ENCODE data around the gene RBM45. TPM values are rescaled to one million over a fixed set of nuclear protein-coding genes. Genes with fewer than 3 reads are reported as not detected.

RBM45 gene
- total RNA-seq (2014; rRNA removed) (10.5 and 14.3 TPM in 2 replicates), Bru-seq, nascent RNA (percentile 59 among the genes with signal in this experiment), BruChase-seq, experiment 1, labeled RNA remaining after a 6-hour chase (percentile 48 among the genes with signal in this experiment), BruChase-seq, experiment 2, labeled RNA remaining after a 2-hour chase (percentile 59 among the genes with signal in this experiment)
- long read RNA-seq, transcript RBM45-201 (10 exons, 1,785 nt): major isoform, 14 of 22 reads
- long read RNA-seq, partial matches to known transcripts: 0 of 22 reads
- long read RNA-seq, other reads (novel, unspliced or antisense): 4 of 22 reads

- TF ChIP-seq EZH2 (IDR thresholded peaks at IDR 0.05; ENCODE audit: low read length, unreplicated experiment) (no peak), CTCF (conservative IDR thresholded peaks at IDR 0.05; ENCODE audit: low read depth, low read length) (peak; percentile 91)
- H3K4me2 ChIP-seq (ENCODE audit: low read length): peak within 1 kb of the TSS; percentile 95
- H2AFZ ChIP-seq (ENCODE audit: low read length): peak within 1 kb of the TSS; percentile 95
- H3K9me3 ChIP-seq (ENCODE audit: low read length): no peaks in the 10 kb centered on the region
- H3K9me2 ChIP-seq (replicated peaks; ENCODE audit: low read length): no peaks in the 10 kb centered on the region
- no peaks in the 10 kb centered on the region for H3K27me3 ChIP-seq (ENCODE audit: low read length)
- H3K27ac ChIP-seq (ENCODE audit: low read length): peak within 1 kb of the TSS; percentile 26; the same call in 1 of the 2 replicates
- H4K20me1 ChIP-seq (ENCODE audit: low read length): no peaks in the 10 kb centered on the region
- H3K79me2 ChIP-seq (ENCODE audit: low read length): peaks cover 18% of the 10 kb centered on the region
- peak within 1 kb of the TSS; percentile 92 for H3K4me3 ChIP-seq (ENCODE audit: low read length)
- POLR2A ChIA-PET (ENCODE audit: unreplicated experiment): no interaction called here
- intact Hi-C loops (cut with micrococcal nuclease): loop anchor here (1.0 kb wide), 2 partner anchors 302 to 307 kb away; no protein-coding TSS in a partner anchor
- CTCF ChIA-PET: interaction anchor here (0.5 to 1.5 kb wide), 2 partner anchors 302 to 307 kb away, joined by 3 to 6 read pairs; no protein-coding TSS in a partner anchor
- peak; percentile 94 for ATAC-seq
- H3K36me3 ChIP-seq (ENCODE audit: low read depth, low read length): no peaks in the 10 kb centered on the region
- H3K4me1 ChIP-seq (ENCODE audit: insufficient read depth, low read length): peaks cover 9% of the 10 kb centered on the region
- peak; percentile 94 for DNase-seq
- peak within 1 kb of the TSS; percentile 73 for H3K9ac ChIP-seq (ENCODE audit: low read length)
- BruUV-seq (replicated peaks): TSS peak; percentile 56
- H3F3A ChIP-seq (ENCODE audit: low read length, unreplicated experiment): no peaks in the 10 kb centered on the region
Measured at GRCh38 chr2:178112202-178113152, at the start of gene RBM45. Gene RBM45 (plus strand): TSS chr2:178112437. CDS start chr2:178112547, 110 bp downstream.

- Histone ChIP-seq H3K4me1 (ENCODE audit: insufficient read depth, low read length) (no peaks in the 10 kb centered on the region), H3K27me3 (ENCODE audit: low read length) (peaks cover 13% of the 10 kb centered on the region), H3K27ac (ENCODE audit: low read length) (no peak overlapping the region), H3K4me3 (ENCODE audit: low read length) (no peak overlapping the region), H4K20me1 (ENCODE audit: low read length) (no peaks in the 10 kb centered on the region), H3K4me2 (ENCODE audit: low read length) (no peak overlapping the region), H3K9me3 (ENCODE audit: low read length) (no peaks in the 10 kb centered on the region), H2AFZ (ENCODE audit: low read length) (no peak overlapping the region), H3K79me2 (ENCODE audit: low read length) (no peaks in the 10 kb centered on the region), H3K9ac (ENCODE audit: low read length) (no peak overlapping the region), H3K36me3 (ENCODE audit: low read depth, low read length) (no peaks in the 10 kb centered on the region), H3K9me2 (replicated peaks; ENCODE audit: low read length) (no peaks in the 10 kb centered on the region), H3F3A (ENCODE audit: low read length, unreplicated experiment) (no peaks in the 10 kb centered on the region)
- ChIA-PET CTCF (no interaction called here), POLR2A (ENCODE audit: unreplicated experiment) (no interaction called here)
- DNase-seq: no peak
- no peak for ATAC-seq
- no TSS peak for BruUV-seq (replicated peaks)
- intact Hi-C loops (cut with micrococcal nuclease): no loop called here
- TF ChIP-seq EZH2phosphoT487 (IDR thresholded peaks at IDR 0.05; ENCODE audit: borderline replicate concordance, low read length) (no peak), CTCF (conservative IDR thresholded peaks at IDR 0.05; ENCODE audit: low read depth, low read length) (no peak), EZH2 (IDR thresholded peaks at IDR 0.05; ENCODE audit: low read length, unreplicated experiment) (no peak)
Measured at GRCh38 chr2:178066324-178066723, 45.9 kb upstream of the RBM45 start.
